ENCODE measurements around the gene MED17.

DNA sequence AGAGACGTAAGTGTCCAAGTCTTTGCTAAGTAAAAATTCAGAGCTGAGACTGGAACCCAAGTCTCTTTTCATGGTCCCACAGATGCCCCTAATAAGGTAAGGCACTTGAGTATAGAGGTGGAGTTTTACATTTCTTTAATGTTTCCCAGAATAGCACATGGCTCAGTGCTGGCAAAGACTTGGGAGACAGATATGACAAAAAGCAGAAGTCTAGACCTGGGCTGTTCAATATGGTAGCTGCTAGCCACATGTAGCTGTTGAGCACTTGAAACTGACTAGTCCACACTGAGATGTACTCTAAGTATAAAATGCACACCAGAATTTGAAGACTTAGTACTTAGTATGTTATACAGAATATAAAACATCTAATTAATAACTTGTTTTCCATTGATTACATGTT lies 48.7 kb downstream of the MED17 start:
- TF ChIP-seq, protein P1, sequence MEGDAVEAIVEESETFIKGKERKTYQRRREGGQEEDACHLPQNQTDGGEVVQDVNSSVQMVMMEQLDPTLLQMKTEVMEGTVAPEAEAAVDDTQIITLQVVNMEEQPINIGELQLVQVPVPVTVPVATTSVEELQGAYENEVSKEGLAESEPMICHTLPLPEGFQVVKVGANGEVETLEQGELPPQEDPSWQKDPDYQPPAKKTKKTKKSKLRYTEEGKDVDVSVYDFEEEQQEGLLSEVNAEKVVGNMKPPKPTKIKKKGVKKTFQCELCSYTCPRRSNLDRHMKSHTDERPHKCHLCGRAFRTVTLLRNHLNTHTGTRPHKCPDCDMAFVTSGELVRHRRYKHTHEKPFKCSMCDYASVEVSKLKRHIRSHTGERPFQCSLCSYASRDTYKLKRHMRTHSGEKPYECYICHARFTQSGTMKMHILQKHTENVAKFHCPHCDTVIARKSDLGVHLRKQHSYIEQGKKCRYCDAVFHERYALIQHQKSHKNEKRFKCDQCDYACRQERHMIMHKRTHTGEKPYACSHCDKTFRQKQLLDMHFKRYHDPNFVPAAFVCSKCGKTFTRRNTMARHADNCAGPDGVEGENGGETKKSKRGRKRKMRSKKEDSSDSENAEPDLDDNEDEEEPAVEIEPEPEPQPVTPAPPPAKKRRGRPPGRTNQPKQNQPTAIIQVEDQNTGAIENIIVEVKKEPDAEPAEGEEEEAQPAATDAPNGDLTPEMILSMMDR (conservative IDR thresholded peaks at IDR 0.05) = no peak
- no peak for TF ChIP-seq ZFX (IDR thresholded peaks at IDR 0.05)

Data from C4-2B (cell line).